ENCODE results near the gene PRSS22. TPM values are rescaled to one million over a fixed set of nuclear protein-coding genes. Genes with fewer than 3 reads are reported as not detected.

Gene PRSS22
- polyA plus RNA-seq, 3 donors, result 1.2 to 7.9 TPM; not detected in 1

GRCh38 chr16:2806286-2806685, 51.7 kb downstream of the PRSS22 start:
- WGBS, 3 donors, result 67 to 75% (median 69%) methylated on average over 5 of the region's 5 CpGs
- H3K27ac ChIP-seq (ENCODE audit: low read depth, low read length), result no peak overlapping the region

- 78 to 94% (median 90%) methylated on average over 4 of the region's 4 CpGs for WGBS, 3 donors
- H3K27ac ChIP-seq (ENCODE audit: low read depth, low read length), result no peak overlapping the region
Measured at GRCh38 chr16:2804728-2805127, 53.2 kb downstream of the PRSS22 start.

GRCh38 chr16:2803545-2804195, 54.3 kb downstream of the PRSS22 start:
- WGBS, 3 donors, result 77 to 87% (median 86%) methylated on average over 3 of the region's 3 CpGs

More at GRCh38 chr16:2803545-2804195, 54.3 kb downstream of the PRSS22 start:
- H3K27ac ChIP-seq (ENCODE audit: low read depth, low read length), result no peak overlapping the region

Other genes starting within 250 kb of the PRSS22 start
- gene KCTD5, start 175.6 kb downstream of the PRSS22 start, polyA plus RNA-seq, result 10 to 100 TPM in 2 of 3 donors, 1 to 10 TPM in 1; 6.5 to 17.1 (median 12.2) TPM
- gene PRSS27, start 137.9 kb downstream of the PRSS22 start, polyA plus RNA-seq, result 1 to 10 TPM in 2 of 3 donors, under 1 TPM in 1; 0.68 to 1.7 (median 1.3) TPM
- gene SRRM2, start 105.5 kb downstream of the PRSS22 start, polyA plus RNA-seq, result 100 to 1,000 TPM; 342 to 782 (median 459) TPM
- gene ELOB, start 80.9 kb downstream of the PRSS22 start, polyA plus RNA-seq, result 100 to 1,000 TPM; 158 to 472 (median 364) TPM
- gene PRSS33, start 70.6 kb downstream of the PRSS22 start, polyA plus RNA-seq, result not detected
- gene PRSS41, start 59.7 kb downstream of the PRSS22 start, polyA plus RNA-seq, result not detected
- gene PRSS21, start 40.9 kb downstream of the PRSS22 start, polyA plus RNA-seq, result under 1 TPM in 2 of 3 donors, not detected in 1; 0.39 to 0.77 TPM
- gene ZG16B, start 27.9 kb downstream of the PRSS22 start, polyA plus RNA-seq, result 1 to 10 TPM in 1 of 3 donors, under 1 TPM in 1, not detected in 1; 0.18 to 2.4 TPM
- gene FLYWCH2, start 25.0 kb upstream of the PRSS22 start, polyA plus RNA-seq, result 10 to 100 TPM; 15.8 to 43.1 (median 32.4) TPM
- gene FLYWCH1, start 53.8 kb upstream of the PRSS22 start, polyA plus RNA-seq, result 10 to 100 TPM in 2 of 3 donors, 1 to 10 TPM in 1; 8.8 to 23.7 (median 20.9) TPM
- gene KREMEN2, start 106.1 kb upstream of the PRSS22 start, polyA plus RNA-seq, result under 1 TPM in 2 of 3 donors, not detected in 1; 0.07 to 0.22 TPM
- gene PAQR4, start 111.2 kb upstream of the PRSS22 start, polyA plus RNA-seq, result 1 to 10 TPM; 2.9 to 7.7 (median 4.7) TPM
- 1 to 10 TPM in 2 of 3 donors, under 1 TPM in 1; 0.90 to 2.2 (median 1.5) TPM for gene PKMYT1, start 122.3 kb upstream of the PRSS22 start, polyA plus RNA-seq
- gene CLDN9, start 154.8 kb upstream of the PRSS22 start, polyA plus RNA-seq, result 1 to 10 TPM in 1 of 3 donors, under 1 TPM in 1, not detected in 1; 0.30 to 2.8 TPM
- under 1 TPM in 1 of 3 donors, not detected in 2; 0.86 TPM for gene CLDN6, start 160.0 kb upstream of the PRSS22 start, polyA plus RNA-seq
- gene TNFRSF12A, start 162.2 kb upstream of the PRSS22 start, polyA plus RNA-seq, result 100 to 1,000 TPM in 1 of 3 donors, 10 to 100 TPM in 2; 23.7 to 149 (median 50.2) TPM
- 100 to 1,000 TPM in 1 of 3 donors, 10 to 100 TPM in 2; 28.0 to 107 (median 55.0) TPM for gene HCFC1R1, start 165.8 kb upstream of the PRSS22 start, polyA plus RNA-seq
- gene THOC6, start 165.9 kb upstream of the PRSS22 start, polyA plus RNA-seq, result 10 to 100 TPM; 11.3 to 25.2 (median 24.8) TPM
- 10 to 100 TPM in 1 of 3 donors, 1 to 10 TPM in 1, under 1 TPM in 1; 0.45 to 77.9 (median 2.8) TPM for gene BICDL2, start 178.8 kb upstream of the PRSS22 start, polyA plus RNA-seq
- 10 to 100 TPM in 2 of 3 donors, under 1 TPM in 1; 0.84 to 57.3 (median 11.4) TPM for gene MMP25, start 188.4 kb upstream of the PRSS22 start, polyA plus RNA-seq
- 100 to 1,000 TPM in 1 of 3 donors, 10 to 100 TPM in 2; 77.7 to 209 (median 87.0) TPM for gene IL32, start 207.5 kb upstream of the PRSS22 start, polyA plus RNA-seq
- gene ZSCAN10, start 241.1 kb upstream of the PRSS22 start, polyA plus RNA-seq, result not detected